Measurements from ENCODE around the gene CC2D2A. TPM values are rescaled to one million over a fixed set of nuclear protein-coding genes. Genes with fewer than 3 reads are reported as not detected.

Gene CC2D2A
- total RNA-seq: not detected
- not detected for polyA plus RNA-seq
- 0 to 0.25 (median 0.10) reads per million in 6 experiments for total RNA-seq

GRCh38 chr4:15469402-15470127, at the start of gene CC2D2A:
Gene CC2D2A (plus strand): TSS chr4:15469882. CDS start chr4:15475933, 6,051 bp downstream.
- peaks cover 0 to 6% (median 3%) of the 10 kb centered on the region in 5 donors for H3K27me3 Mint-ChIP-seq
- ATAC-seq: peak in 1 of 2 donors; percentile 35
- H3K27ac Mint-ChIP-seq: peak within 1 kb of the TSS in 1 of 10 donors; percentile 6
- POLR2A ChIA-PET: interaction anchor here (0.6 kb wide), 1 partner anchor 185 kb away, joined by 3 read pairs; no protein-coding TSS in a partner anchor
- H3K4me3 Mint-ChIP-seq: peak within 1 kb of the TSS; percentile 54 to 80 (median 68)
- peaks cover 6 to 16% (median 10%) of the 10 kb centered on the region in 4 donors for H3K4me1 Mint-ChIP-seq
- peak in 1 of 10 donors; percentile 2 for DNase-seq
- peaks cover 0 to 1% (median 0%) of the 10 kb centered on the region in 9 donors for H3K9me3 Mint-ChIP-seq
- peaks cover 0 to 5% (median 0%) of the 10 kb centered on the region in 3 donors for H3K36me3 Mint-ChIP-seq

DNA sequence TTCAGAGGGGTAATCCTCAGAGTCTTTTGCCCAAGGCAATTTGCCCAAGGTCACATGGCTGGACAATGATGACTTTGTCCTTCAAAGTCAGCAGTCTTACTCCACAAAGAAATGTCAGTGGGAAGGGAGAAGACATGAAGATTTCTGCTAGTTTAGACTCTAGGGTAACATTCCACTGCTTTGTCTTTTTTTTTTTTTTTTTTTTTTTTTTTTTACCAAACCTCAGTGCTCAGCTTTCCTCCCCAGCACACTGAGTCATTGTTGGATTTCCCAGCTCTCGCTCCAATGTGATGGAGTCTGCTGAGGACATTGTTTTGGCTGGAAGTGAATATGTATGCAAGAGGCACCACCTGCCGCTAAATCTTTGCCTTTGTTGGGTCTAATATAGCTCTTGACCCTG, 49.0 kb upstream of the CC2D2A start:
- peaks cover 0 to 4% (median 0%) of the 10 kb centered on the region in 9 donors for H3K9me3 Mint-ChIP-seq
- no peak overlapping the region for H3K27ac Mint-ChIP-seq
- peaks cover 3 to 25% (median 7%) of the 10 kb centered on the region in 4 donors for H3K4me1 Mint-ChIP-seq
- no peaks in the 10 kb centered on the region for H3K27me3 Mint-ChIP-seq
- DNase-seq: no peak
- POLR2A ChIA-PET: no interaction called here
- ATAC-seq: no peak
- H3K36me3 Mint-ChIP-seq: no peaks in the 10 kb centered on the region
- no peak overlapping the region for H3K4me3 Mint-ChIP-seq

DNA sequence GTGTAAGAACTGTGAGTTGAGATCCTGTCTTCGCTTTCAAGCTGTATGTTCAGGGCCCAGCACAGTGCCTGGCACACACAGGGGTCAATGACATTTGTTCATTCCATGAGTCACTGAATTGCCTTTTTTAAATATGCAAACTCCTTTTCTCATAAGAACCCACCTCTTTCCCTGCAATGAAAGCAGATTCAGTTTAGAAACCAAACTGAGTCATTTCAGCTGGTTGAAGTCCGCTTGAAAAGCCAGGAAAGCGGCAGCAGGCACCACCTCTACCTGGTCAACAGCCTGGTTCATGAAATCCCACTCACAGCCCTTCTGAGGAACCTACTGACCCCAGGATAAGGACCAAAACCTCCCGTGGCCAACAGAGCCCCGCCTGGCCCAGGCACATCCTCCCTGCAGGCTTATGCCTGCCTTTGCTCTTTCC, 46.4 kb upstream of the CC2D2A start:
- ATAC-seq: no peak
- H3K4me1 Mint-ChIP-seq: peaks cover 3 to 13% (median 6%) of the 10 kb centered on the region in 4 donors
- POLR2A ChIA-PET: no interaction called here
- H3K27ac Mint-ChIP-seq: peak overlapping the region in 2 of 10 donors; percentile 53 to 54
- no peak for DNase-seq
- H3K36me3 Mint-ChIP-seq: no peaks in the 10 kb centered on the region
- H3K27me3 Mint-ChIP-seq: no peaks in the 10 kb centered on the region
- H3K4me3 Mint-ChIP-seq: no peak overlapping the region
- H3K9me3 Mint-ChIP-seq: peaks cover 0 to under 1% (median 0%) of the 10 kb centered on the region in 9 donors

GRCh38 chr4:15425520-15425919, 44.2 kb upstream of the CC2D2A start:
- DNase-seq: no peak
- Mint-ChIP-seq H3K27me3 (no peaks in the 10 kb centered on the region), H3K36me3 (no peaks in the 10 kb centered on the region), H3K4me1 (peaks cover 3 to 8% (median 6%) of the 10 kb centered on the region in 4 donors), H3K9me3 (no peaks in the 10 kb centered on the region), H3K27ac (peak overlapping the region in 3 of 10 donors; percentile 16 to 34 (median 28)), H3K4me3 (no peak overlapping the region)
- no peak for ATAC-seq
- POLR2A ChIA-PET: no interaction called here

GRCh38 chr4:15427161-15427560, 42.5 kb upstream of the CC2D2A start:
- no peak overlapping the region for H3K4me3 Mint-ChIP-seq
- peaks cover 0 to 5% (median 0%) of the 10 kb centered on the region in 9 donors for H3K9me3 Mint-ChIP-seq

DNA sequence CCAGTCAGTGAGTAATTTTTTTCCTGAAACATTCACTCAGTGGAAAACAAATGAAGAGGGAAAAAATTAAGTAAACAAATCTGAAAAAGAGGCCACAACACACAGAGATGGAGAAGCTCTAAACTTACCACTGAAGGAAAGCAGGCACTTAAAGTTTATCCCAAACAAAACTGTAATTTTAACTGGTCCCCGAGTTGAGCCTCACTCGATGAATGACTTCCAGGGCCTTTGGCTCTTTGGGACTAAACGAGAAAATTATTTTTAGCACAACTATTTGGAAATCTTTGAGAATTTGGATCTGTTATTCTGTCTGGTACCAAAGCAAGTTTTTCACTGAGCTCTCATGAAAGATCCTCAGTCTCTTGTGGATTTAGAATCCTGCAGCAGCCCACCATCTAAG, 42.0 kb upstream of the CC2D2A start, which contains the start of gene C1QTNF7:
Gene C1QTNF7, plus strand, starts transcription at position 333 of the 400 bp plus-strand sequence. CDS start 7,711 bp downstream, outside the sequence.
- POLR2A ChIA-PET: no interaction called here
- H3K27ac Mint-ChIP-seq: no peak within 1 kb of the TSS

More at GRCh38 chr4:15427161-15427560, 42.5 kb upstream of the CC2D2A start:
- ATAC-seq (no peak), DNase-seq (no peak)
- peaks cover 3 to 8% (median 6%) of the 10 kb centered on the region in 4 donors for H3K4me1 Mint-ChIP-seq
- H3K36me3 Mint-ChIP-seq: no peaks in the 10 kb centered on the region
- POLR2A ChIA-PET: no interaction called here
- no peak overlapping the region for H3K27ac Mint-ChIP-seq
- H3K27me3 Mint-ChIP-seq: no peaks in the 10 kb centered on the region

DNA sequence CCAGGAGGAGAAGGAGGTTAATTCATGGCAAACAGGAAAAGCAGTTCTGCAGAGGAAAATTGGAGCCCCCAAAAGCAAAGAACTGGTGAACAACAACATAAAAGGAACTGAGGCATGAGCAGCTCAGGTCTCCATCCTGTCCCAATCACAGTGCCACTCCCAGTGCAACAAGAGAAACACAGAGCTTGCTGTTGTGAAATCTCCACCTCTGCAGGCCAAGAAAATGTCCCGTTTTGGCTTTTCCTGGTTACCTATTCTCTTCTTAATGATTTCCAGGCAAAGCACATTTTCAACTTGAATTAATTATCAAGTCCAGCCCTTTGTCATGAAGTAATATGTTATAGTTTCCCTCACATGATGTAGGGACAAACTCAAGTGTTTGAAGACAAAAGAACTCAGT, 41.1 kb upstream of the CC2D2A start:
- Mint-ChIP-seq H3K9me3 (peaks cover 0 to 5% (median 0%) of the 10 kb centered on the region in 9 donors), H3K27ac (no peak overlapping the region), H3K27me3 (no peaks in the 10 kb centered on the region), H3K36me3 (no peaks in the 10 kb centered on the region), H3K4me1 (peaks cover 3 to 7% (median 5%) of the 10 kb centered on the region in 4 donors), H3K4me3 (no peak overlapping the region)
- POLR2A ChIA-PET: no interaction called here
- ATAC-seq (no peak), DNase-seq (no peak)

More for the DNA sequence above, 42.0 kb upstream of the CC2D2A start, which contains the start of gene C1QTNF7:
- H3K27me3 Mint-ChIP-seq: no peaks in the 10 kb centered on the region
- no peaks in the 10 kb centered on the region for H3K36me3 Mint-ChIP-seq
- peaks cover 0 to 5% (median 0%) of the 10 kb centered on the region in 9 donors for H3K9me3 Mint-ChIP-seq
- H3K4me1 Mint-ChIP-seq: peaks cover 3 to 8% (median 6%) of the 10 kb centered on the region in 4 donors
- DNase-seq (no peak), ATAC-seq (no peak)
- no peak within 1 kb of the TSS for H3K4me3 Mint-ChIP-seq

DNA sequence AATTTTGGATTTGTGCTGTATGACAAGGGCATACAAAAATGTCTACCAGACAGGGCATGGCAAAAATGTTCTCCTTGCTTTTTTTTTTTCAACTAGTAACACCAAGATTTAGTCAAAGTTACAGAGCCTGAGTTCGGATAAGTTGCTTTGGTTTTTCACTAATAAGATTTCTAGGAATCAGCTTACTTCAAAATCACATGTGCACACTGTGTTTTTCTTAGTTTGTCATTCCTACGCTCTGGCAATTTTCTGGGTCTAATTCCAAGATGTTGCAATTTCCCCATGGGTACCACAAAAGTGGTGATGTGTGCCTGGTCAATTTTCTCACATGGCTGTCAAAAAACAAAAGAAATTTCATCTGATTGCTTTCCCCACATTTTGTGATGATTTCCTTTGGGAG, 35.6 kb upstream of the CC2D2A start:
- no peak for ATAC-seq
- Mint-ChIP-seq H3K36me3 (no peaks in the 10 kb centered on the region), H3K4me3 (no peak overlapping the region), H3K27me3 (no peaks in the 10 kb centered on the region), H3K9me3 (peaks cover 0 to 5% (median 0%) of the 10 kb centered on the region in 9 donors), H3K27ac (no peak overlapping the region), H3K4me1 (no peaks in the 10 kb centered on the region)
- no peak for DNase-seq
- POLR2A ChIA-PET: no interaction called here

DNA sequence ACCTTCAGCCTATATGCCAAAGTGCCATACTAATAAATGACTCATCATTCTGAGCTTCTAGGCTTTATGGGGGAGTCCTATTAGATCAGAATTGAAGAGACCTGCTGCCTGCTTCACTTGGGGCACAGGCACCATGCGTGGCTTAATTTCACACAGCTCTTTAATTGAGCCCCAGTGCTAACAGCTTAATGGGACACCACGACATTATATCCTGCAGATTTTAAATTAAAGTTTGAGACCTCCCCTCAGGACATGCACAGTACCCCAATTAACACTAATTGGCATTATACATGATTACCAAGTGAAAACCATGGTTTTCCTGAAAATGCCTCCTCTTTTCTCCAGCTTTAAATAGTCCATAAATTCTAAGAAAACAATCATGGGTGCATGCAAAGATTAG, 35.0 kb upstream of the CC2D2A start:
- POLR2A ChIA-PET: no interaction called here
- no peak for DNase-seq
- Mint-ChIP-seq H3K4me3 (no peak overlapping the region), H3K4me1 (no peaks in the 10 kb centered on the region), H3K9me3 (peaks cover 0 to 5% (median 0%) of the 10 kb centered on the region in 9 donors), H3K27ac (no peak overlapping the region), H3K27me3 (no peaks in the 10 kb centered on the region), H3K36me3 (no peaks in the 10 kb centered on the region)
- ATAC-seq: no peak

- POLR2A ChIA-PET: no interaction called here
- Mint-ChIP-seq H3K27ac (peak overlapping the region in 1 of 10 donors; percentile 9), H3K4me1 (no peaks in the 10 kb centered on the region)
Observed at GRCh38 chr4:15436513-15436912, 33.2 kb upstream of the CC2D2A start.

GRCh38 chr4:15438939-15439524, 30.6 kb upstream of the CC2D2A start:
- POLR2A ChIA-PET: no interaction called here
- no peak for DNase-seq
- no peak for ATAC-seq
- H3K4me1 Mint-ChIP-seq: no peaks in the 10 kb centered on the region
- no peaks in the 10 kb centered on the region for H3K9me3 Mint-ChIP-seq
- no peaks in the 10 kb centered on the region for H3K36me3 Mint-ChIP-seq
- H3K27me3 Mint-ChIP-seq: no peaks in the 10 kb centered on the region
- no peak overlapping the region for H3K27ac Mint-ChIP-seq
- H3K4me3 Mint-ChIP-seq: no peak overlapping the region

More at GRCh38 chr4:15436513-15436912, 33.2 kb upstream of the CC2D2A start:
- no peak for ATAC-seq
- no peak overlapping the region for H3K4me3 Mint-ChIP-seq
- peaks cover 0 to 5% (median 0%) of the 10 kb centered on the region in 9 donors for H3K9me3 Mint-ChIP-seq
- no peak for DNase-seq
- H3K27me3 Mint-ChIP-seq: no peaks in the 10 kb centered on the region
- H3K36me3 Mint-ChIP-seq: no peaks in the 10 kb centered on the region

DNA sequence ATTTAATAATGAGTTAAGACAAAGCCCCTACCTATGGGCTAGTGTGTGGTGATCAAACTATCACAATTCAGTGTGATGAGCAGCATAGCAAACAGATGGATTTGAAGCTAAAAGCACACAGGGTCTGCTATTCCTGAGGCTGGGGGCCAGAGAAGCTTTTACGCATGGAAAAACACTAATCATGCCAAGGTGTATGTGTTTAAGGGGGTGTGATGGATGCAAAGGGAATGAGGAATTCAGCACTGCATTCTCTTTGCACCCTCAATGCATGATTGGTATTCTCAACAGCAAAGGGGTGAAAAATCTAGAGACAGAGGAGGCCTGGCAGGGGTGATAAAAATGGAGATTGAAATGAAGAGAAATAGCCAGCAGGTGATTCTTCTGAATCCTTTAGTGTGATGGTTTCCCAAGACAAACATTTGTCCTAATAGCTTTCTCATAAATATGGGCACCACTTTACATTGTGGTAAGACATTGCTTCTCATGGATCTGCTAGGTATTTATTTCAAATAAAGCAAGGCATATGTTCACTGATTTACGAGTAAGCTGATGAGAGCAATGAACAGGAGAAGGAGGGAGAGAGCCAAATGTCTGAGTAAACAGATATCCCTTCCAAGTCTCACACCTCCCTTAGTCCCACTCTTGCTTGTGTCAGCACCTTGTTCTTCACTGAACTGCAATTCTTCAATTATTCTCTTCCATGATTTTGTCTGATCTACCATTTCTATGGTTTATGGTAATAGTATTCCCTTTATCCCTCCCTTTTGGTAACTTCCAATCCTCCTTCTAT, 26.1 kb upstream of the CC2D2A start:
- H3K27me3 Mint-ChIP-seq: no peaks in the 10 kb centered on the region
- peaks cover 0 to 10% (median 7%) of the 10 kb centered on the region in 3 donors for H3K36me3 Mint-ChIP-seq
- no peak overlapping the region for H3K4me3 Mint-ChIP-seq
- H3K27ac Mint-ChIP-seq: peak overlapping the region in 1 of 10 donors; percentile 17
- peaks cover 0 to 6% (median 0%) of the 10 kb centered on the region in 9 donors for H3K9me3 Mint-ChIP-seq
- POLR2A ChIA-PET: no interaction called here
- peaks cover 4 to 11% (median 9%) of the 10 kb centered on the region in 4 donors for H3K4me1 Mint-ChIP-seq
- DNase-seq (no peak), ATAC-seq (no peak)
